GM19240 (cell line): Measurements from ENCODE around the gene ITIH5.

Source experiments
- DNase-seq: peaks from one replicate; pipeline ENCODE4 v3.0.0; 2011; ENCODE audit warnings: low spot score; ENCODE audit not compliant: insufficient read length

The ITIH5 gene

DNA sequence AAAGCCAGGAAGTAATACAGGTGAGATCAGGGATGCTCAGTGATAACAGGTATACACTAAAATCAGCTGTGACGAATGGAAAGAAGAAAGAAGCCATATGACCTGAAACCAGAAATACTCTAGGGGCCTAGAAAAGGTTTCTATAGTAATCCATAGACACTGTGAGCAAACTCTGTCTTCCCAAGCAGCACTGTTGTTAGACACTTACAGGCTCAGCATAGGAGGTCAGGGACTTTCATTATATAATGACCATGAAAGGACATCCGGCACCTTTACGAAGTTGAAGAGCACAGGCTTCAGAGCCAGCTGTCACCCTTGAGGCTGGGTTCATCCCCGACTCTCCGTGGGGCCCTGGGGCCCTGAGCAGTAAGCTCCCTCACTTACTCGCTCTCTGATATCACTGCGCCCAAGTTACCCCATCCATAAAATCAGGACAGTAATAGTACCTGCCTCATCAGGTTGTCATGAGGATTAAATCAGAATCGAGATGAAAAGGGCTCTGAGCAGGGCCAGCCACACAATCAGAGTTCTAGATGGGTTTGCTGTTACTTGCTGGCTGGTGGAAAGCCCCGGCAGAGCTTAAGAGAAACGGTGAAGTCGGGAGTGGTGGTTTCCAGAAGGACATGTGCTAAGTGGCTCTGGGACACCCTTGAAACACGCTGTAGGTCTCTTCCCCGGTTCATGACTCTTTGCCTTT is 79.5 kb downstream of the ITIH5 start:
- DNase-seq = no peak

GRCh38 chr10:7585228-7585627 is 81.5 kb downstream of the ITIH5 start:
- DNase-seq = no peak

DNA sequence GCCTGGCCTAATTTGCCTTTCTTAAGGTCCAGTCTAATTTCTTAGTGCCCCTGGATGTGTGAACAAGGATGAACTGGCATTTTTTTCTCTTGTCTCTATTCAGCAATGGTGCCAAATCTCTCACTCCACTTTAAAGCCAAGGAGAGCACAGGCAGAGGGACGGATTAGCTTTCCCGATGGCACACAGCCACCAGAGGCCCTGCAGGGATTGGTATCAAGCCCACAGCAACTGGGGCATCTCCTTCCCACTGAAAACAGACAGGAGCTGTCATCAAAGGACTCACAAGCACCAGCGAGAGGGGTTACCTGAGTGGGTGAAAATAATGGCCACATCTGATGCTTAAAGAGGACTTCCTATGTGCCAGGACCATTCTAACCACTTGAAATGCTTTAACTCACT is 83.1 kb downstream of the ITIH5 start:
- no peak for DNase-seq

- no peak for DNase-seq
Observed at GRCh38 chr10:7580520-7580919, 86.2 kb downstream of the ITIH5 start.

- no peak for DNase-seq
Observed at GRCh38 chr10:7579681-7580080, 87.1 kb downstream of the ITIH5 start.

DNA sequence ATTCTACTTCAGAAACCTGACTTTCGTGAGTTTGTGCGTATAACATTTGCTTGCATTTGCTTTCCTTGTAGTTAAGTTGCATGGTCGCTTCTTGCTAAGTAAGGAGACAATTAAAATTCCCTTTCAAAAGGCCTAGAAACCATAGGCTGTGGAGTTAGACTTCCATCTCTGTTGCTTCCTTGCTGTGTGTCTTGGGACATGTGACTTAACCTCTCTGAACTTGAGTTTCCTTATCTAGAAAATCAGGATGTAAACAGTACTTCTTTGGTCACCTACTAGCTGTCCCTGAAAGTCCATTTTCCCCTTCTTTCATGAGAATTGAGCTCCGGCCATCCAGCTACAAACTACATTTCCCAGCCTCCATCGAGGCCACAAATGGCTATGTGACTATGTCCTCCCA is 89.2 kb downstream of the ITIH5 start:
- no peak for DNase-seq

DNA sequence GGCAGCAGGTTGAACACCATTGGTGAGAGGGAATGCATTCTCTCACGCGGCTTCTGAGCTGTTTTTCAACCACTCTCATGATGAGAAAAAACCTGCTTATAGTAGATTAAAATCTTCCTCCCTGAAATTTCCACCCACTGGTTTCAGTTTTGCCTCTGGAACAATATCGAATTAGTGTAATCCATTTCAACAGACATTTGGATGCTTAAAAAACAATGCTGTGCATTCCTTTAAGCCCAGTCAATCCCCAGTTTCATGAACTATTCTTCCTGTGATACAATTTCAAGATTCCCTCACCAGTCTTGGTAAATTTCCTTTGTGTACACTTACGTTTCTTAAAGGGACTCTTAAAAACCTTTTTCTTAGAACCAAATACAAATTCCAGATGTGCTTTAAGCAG is 89.6 kb downstream of the ITIH5 start:
- no peak for DNase-seq

DNA sequence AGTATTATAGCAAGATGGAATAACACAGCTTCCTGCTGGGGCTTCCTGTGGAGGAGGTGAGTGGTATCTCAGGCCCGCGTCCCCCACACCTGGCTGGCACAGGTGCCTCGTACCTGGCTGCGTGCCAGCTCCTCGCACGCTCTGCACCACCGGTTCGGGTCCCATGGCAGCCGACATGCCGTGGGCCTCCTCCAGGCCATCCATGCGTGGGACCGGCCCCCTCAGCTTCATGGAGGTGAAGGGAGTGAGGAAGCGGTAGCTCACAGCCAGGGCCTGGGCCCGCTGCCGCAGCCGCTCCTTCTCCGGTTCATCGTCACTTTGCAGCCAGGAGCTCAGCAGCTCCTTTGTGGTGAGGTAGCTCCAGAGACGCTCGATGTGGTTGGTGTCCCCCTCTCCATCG is 90.4 kb downstream of the ITIH5 start:
- no peak for DNase-seq

GRCh38 chr10:7572391-7572790 is 94.4 kb downstream of the ITIH5 start:
- DNase-seq = no peak

GRCh38 chr10:7571981-7572380 is 94.8 kb downstream of the ITIH5 start:
- no peak for DNase-seq

DNA sequence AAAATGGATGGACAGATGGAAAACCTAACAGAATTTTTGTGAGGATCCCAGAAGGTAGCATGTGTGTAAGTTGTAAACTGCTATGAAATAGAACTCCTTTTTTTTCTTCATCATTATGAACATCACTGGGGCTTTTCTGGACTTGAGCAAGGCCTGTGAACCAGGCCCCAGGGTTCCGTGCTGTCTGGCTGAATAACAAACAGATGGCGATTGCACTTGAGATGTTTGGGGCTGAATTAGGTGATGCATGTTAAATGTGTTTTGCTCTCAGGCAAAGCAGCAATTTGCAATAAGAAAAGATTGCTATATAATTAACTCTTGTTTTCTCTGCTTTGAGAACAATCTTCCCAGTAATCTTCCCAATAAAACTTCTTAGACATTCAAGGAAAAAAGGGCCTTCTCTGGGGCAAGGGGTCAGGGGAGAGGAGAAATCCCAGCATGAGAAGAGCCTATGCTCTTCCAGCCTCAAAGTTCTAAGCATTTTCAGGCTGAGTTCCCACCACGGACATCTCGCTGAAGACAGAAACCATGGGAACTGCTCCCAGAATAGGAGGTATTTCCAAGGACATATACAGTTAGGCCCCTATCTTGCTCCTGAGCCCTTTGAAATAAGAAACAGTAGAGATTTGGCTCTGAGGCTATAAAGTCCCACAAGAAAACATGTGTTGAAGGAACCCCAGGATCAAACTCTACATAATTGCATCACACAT is 98.7 kb downstream of the ITIH5 start:
- DNase-seq = no peak

DNA sequence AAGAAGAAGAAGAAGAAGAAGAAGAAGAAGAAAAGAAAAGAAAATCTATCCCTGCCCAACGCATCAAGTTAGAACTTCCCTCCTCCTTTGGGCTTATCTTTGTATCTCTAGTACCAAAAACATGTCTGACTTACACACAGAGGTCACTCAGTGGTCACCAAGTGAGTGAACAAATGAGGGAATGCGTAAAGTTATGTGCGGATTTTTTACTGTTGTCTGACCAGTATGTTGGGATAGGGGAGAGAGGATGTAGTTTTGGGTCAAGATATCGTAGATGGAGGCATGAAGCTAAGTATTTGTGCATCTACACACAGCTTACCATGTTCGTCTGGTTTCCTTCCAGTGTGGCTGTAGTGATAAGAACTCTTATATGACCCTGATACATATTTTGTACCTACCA is 99.9 kb downstream of the ITIH5 start:
- no peak for DNase-seq

GRCh38 chr10:7565871-7566270 is 100.9 kb downstream of the ITIH5 start:
- no peak for DNase-seq

- DNase-seq = no peak
Observed at GRCh38 chr10:7563770-7564169, 103.0 kb downstream of the ITIH5 start.

- no peak for DNase-seq
Observed at GRCh38 chr10:7563368-7563767, 103.4 kb downstream of the ITIH5 start.

GRCh38 chr10:7561985-7562384 is 104.8 kb downstream of the ITIH5 start:
- DNase-seq = no peak

- DNase-seq = no peak
Observed at GRCh38 chr10:7561216-7561893, 105.4 kb downstream of the ITIH5 start.

GRCh38 chr10:7560519-7560918 is 106.2 kb downstream of the ITIH5 start:
- DNase-seq = no peak

DNA sequence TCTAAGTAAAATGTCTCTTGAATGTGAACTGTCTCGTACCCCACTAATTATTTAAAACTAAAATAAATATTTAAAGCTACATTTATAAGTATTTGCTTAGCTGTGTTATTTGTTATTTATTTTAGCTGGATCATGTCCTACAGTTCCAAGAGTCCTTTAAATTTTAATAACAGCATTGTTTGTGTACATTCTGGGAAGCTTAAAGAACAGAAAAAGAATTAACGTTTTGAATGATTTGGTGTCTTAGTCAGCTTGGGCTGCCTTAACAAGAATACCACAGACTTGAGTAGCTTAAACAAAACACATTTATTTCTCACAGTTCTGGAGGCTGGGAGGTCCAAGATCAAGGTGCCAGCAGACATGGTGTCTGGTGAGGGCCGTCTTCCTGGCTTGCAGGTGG is 107.4 kb downstream of the ITIH5 start:
- DNase-seq = no peak

DNA sequence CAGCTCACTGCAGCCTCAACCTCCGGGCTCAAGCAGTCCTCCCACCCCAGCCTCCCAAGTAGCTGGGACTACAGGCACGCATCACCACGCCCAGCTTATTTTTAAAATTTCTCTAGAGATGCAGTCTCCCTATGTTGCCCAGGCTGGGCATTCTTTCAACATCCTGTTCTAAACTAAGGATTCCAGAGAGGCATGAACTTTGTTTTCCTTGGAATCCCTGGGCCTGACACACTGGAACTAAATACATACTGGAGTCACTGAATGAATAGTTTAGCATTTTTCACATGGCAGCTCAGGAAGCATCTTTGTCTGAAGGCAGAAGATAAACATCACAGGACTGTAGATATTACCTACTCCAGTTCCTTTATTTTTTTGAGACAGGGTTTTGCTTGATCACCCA is 108.7 kb downstream of the ITIH5 start:
- DNase-seq = no peak

DNA sequence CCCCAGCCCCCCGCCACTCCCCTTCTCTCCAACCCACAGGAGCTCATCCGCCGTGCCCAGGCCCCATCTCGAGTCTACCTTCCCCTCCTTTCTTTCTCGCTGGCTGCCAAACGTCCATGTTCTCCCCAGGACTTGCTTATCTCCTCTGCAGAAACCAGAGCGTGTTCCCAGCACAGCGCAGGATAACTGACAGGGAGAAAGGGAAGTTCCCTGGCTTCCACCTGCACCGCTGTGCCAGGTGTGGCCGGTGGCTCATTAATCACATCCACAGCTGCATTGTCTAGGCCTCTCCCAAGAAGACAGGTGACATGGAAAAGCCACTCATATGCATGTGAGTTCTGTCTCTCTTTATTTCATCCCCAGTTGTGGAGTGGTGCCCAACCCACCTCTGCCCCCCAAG is 113.2 kb downstream of the ITIH5 start:
- DNase-seq = no peak

- no peak for DNase-seq
Observed at GRCh38 chr10:7551950-7552716, 114.6 kb downstream of the ITIH5 start.
